HUDEP-2 (cell line): ENCODE data around the gene MAB21L2.

Experiments
- DNase-seq, 76 experiments: peaks; one replicate each; lab custom pipeline; 2025; ENCODE audit not compliant: unreplicated experiment in 76 of 76; lab: John Stamatoyannopoulos, UW

MAB21L2 gene

GRCh38 chr4:150573534-150573933 is 8.4 kb upstream of the MAB21L2 start:
- DNase-seq: peak in 1 of 76 experiments; percentile 22

- no peak for DNase-seq
These were observed 7.3 kb upstream of the MAB21L2 start for GRCh38 chr4:150574678-150575077.

GRCh38 chr4:150577796-150578195 is 4.2 kb upstream of the MAB21L2 start:
- no peak for DNase-seq

GRCh38 chr4:150578745-150579501 is 3.0 kb upstream of the MAB21L2 start:
- no peak for DNase-seq

- DNase-seq: no peak
These were observed 2.3 kb upstream of the MAB21L2 start for GRCh38 chr4:150579551-150580234.

GRCh38 chr4:150580306-150580705 is 1.6 kb upstream of the MAB21L2 start:
- no peak for DNase-seq

- DNase-seq: no peak
These were observed 820 bp upstream of the MAB21L2 start for GRCh38 chr4:150581056-150581605.

GRCh38 chr4:150581641-150582051 is 305 bp upstream of the MAB21L2 start:
- DNase-seq: no peak

- DNase-seq: no peak
These were observed 929 bp downstream of the MAB21L2 start for GRCh38 chr4:150582873-150583286.

- DNase-seq: no peak
These were observed 1.5 kb downstream of the MAB21L2 start for GRCh38 chr4:150583287-150584110.

- no peak for DNase-seq
These were observed 2.4 kb downstream of the MAB21L2 start for GRCh38 chr4:150584111-150584915.

GRCh38 chr4:150585611-150586010 is 3.7 kb downstream of the MAB21L2 start:
- DNase-seq: no peak

- no peak for DNase-seq
These were observed 4.3 kb downstream of the MAB21L2 start for GRCh38 chr4:150586162-150586810.

- no peak for DNase-seq
These were observed 6.4 kb downstream of the MAB21L2 start for GRCh38 chr4:150588316-150588715.

- DNase-seq: no peak
These were observed 7.2 kb downstream of the MAB21L2 start for GRCh38 chr4:150589157-150589556.

- DNase-seq: no peak
These were observed 8.7 kb downstream of the MAB21L2 start for GRCh38 chr4:150590631-150591030.

- DNase-seq: no peak
These were observed 9.5 kb downstream of the MAB21L2 start for GRCh38 chr4:150591406-150591805.

- DNase-seq: no peak
These were observed 10.0 kb downstream of the MAB21L2 start for GRCh38 chr4:150591904-150592303.

GRCh38 chr4:150593996-150594395 is 12.0 kb downstream of the MAB21L2 start:
- DNase-seq: peak in 5 of 76 experiments; percentile 4 to 28 (median 13)

GRCh38 chr4:150598909-150599308 is 17.0 kb downstream of the MAB21L2 start:
- DNase-seq: no peak
